Pulmonary artery endothelial cell (primary cell): Measurements from ENCODE around the gene ERC1. TPM values are rescaled to one million over a fixed set of nuclear protein-coding genes. Genes with fewer than 3 reads are reported as not detected.

Experiments used
- DNase-seq: peaks from one replicate; pipeline ENCODE4 v3.0.0-alpha.2; 2011; ENCODE audit warnings: low read depth, low spot score
- total RNA-seq: library from RNA; depleted of rRNA; stranded (reverse); fragments of >200 nt; gene quantifications from 2 replicates; pipeline ENCODE4 v1.2.3, GENCODE V29; 2014

The ERC1 gene
- total RNA-seq, 1 donor from 2014 or later, result 24.1 TPM

DNA sequence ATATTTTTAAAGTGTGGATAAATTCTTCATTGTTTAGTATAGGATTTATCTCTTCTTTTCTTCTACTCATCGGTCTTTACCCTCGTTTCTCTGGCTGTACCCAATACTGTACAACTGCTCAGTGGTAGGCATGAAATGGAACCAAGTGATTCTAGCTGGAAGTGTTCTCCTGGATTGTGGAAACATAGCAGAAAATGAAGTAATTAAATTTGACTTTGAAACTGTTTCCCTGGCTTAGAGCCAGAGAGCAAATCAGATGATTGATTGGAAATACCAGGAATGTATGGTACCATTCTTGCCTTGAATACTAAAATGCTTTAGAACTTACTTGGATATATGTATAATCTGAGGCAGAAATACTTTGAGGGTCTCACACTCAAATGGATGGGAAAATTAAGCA, 292.3 kb downstream of the ERC1 start:
- DNase-seq, result no peak

GRCh38 chr12:1284611-1285010, 293.6 kb downstream of the ERC1 start:
- DNase-seq, result no peak

GRCh38 chr12:1287446-1287975, 296.5 kb downstream of the ERC1 start:
- DNase-seq, result no peak

- no peak for DNase-seq
Observed at GRCh38 chr12:1288333-1288732, 297.3 kb downstream of the ERC1 start.

- DNase-seq, result peak; percentile 68
Observed at GRCh38 chr12:1289371-1290155, 298.5 kb downstream of the ERC1 start.

GRCh38 chr12:1290716-1291115, 299.7 kb downstream of the ERC1 start:
- DNase-seq, result no peak

- no peak for DNase-seq
Observed at GRCh38 chr12:1291601-1292332, 300.7 kb downstream of the ERC1 start.

GRCh38 chr12:1293901-1294300, 302.9 kb downstream of the ERC1 start:
- DNase-seq, result no peak

- DNase-seq, result no peak
Observed at GRCh38 chr12:1297206-1297605, 306.2 kb downstream of the ERC1 start.

- DNase-seq, result no peak
Observed at GRCh38 chr12:1297639-1298175, 306.7 kb downstream of the ERC1 start.

DNA sequence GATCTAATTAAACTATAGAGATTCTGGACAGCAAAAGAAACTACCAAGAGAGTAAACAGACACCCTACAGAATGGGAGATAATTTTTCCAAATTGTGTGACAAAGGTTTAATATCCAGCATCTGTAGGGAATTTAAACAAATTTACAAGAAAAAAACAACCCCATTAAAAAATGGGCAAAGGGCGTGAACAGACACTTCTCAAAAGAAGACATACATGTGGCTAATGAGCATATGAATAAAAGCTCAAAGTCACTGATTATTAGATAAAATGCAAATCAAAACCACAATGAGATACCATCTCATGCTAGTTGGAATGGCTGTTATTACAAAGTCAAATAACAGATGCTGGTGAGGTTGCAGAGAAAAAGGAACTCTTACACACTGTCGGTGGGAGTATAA, 309.4 kb downstream of the ERC1 start:
- DNase-seq, result no peak

- DNase-seq, result no peak
Observed at GRCh38 chr12:1302201-1302870, 311.3 kb downstream of the ERC1 start.

DNA sequence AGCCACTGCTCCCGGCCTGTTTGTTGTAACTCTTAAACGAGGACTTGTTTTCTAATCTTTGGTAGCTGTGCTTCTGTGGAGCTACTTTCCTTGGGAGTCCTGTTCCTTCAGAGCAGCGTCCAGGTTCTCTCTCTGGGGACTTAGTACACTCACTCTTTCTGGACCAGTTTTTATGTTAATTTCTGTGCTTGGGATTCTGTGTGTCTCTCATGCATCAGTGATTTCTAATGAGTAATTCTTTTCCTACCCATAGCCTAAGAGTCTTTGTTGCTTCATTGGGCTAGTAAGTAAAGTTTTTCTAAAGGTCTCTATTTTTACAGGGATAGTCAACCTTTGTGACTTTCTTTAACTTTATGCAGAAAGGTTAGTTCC, 314.0 kb downstream of the ERC1 start:
- no peak for DNase-seq

DNA sequence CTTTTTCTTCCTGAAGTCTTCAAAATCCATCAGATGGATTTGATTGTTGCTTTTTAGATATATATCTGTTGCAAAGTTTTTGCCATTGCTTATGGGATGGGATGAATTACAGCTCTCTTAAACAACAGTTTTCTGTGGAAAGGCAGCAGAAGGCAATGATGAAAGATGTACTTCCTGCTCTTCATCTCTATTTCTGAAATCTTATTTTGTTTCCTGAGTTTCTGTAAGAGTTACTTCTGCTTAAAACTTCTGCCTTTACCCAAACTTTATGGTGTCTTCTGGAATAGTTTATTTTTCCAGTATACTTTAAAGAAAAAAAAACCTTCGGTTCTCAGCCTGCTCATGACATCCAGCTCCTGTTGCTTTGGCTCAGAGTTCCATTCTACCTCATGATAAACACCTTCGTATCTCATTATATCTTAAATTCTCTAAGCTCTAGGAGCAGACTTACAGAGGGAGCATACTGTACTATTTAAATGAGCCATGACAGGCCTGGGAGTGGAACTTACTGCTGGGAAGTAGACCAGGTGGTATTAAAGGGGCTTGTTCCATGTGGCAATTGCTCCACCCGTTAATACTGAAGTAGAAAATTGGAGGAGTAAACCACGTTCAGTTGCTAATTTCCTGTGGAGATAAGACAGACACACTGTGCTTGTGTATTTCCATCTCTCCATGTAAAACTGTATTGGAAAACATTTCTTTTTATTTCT, 314.9 kb downstream of the ERC1 start:
- no peak for DNase-seq

DNA sequence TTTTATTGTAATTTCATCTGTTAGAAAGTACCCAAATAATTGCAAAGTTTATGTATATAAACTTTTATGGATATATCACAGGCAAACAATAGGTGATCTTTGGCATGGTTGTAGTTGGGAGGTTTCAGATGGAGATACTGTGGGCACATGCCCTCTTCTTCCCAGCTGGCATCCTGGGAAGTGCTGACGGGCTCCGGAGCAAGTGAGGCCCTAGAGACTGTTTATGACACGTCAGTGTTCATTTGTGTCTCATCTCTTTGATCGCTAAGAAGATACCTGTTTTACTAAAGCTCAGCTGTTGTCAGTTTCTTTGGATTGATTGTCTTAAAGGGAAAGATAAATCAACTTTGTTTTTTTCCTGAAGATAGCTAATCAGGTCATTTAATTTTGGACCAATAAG, 315.8 kb downstream of the ERC1 start:
- no peak for DNase-seq

DNA sequence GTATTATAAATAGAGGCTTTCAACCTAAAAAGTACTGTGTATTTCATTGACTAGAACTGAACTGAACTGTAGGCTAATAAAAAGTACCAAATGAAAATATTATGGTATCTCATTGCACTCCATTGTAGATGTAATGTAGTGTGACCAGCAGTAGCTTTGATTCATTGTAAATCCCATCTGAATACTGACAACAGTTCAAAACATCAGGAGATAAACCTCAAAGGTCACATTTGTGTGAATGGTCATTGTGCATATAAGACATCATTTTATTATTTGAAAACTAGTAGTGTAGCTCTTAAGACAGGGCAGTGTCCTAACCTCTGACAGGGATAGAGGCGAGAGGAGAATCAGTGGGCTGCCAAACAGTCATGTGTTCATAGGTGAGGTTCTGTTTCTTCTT, 316.8 kb downstream of the ERC1 start:
- DNase-seq, result no peak

DNA sequence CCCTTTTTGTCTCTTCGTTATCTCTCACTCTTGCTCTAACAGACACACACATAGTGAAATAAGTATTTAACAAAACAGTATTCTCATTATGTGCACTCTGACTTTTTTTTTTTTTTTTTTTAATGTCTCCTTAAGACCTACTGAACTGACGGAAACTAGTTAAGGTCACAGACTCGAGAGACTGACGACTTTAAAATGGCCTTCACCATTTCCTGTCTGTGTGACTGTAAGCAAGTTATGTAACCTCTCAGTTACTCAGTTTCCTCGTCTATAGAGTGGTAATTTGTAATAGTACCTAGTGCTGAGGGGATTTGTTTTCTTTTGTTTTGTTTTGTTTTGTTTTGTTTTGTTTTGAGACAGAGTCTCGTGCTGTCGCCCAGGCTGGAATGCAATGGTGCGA, 318.6 kb downstream of the ERC1 start:
- DNase-seq, result no peak

DNA sequence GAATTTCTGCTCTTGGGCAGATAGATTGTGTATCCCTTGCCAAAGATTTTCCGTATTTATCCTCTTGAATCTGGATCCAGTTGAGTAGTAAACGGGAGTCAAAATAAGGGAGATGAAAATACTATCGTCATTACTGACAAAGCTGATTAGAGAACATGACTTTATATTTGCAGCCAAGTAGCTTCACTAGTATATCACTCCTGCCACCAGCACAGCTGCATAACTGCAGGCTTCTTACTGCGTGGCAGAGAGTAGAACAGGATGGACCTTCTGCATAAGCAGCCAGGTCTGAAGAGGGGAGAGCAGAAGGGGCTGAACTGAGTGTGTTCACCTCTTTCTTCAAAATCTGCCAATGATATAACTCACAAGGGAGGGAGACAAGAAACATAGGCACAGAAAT, 319.6 kb downstream of the ERC1 start:
- no peak for DNase-seq

DNA sequence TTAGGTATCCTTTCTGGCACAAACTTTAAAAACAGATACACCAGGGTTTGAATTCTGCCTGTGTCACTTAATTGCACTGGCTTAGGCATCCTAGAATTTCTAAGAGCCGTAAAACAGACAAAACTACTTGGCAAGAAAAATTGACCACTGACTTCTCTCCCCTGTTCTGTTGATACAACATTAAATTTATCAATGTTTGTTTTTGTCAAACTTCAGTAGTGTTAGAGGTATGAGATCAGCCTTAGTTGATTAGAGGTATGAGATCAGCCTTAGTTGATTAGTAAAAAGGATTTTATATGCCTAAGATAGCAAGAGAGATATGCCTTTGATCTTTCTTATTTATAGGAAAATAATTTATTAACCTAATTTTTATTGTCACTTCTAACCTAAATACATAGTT, 320.1 kb downstream of the ERC1 start:
- DNase-seq, result no peak

- DNase-seq, result no peak
Observed at GRCh38 chr12:1313906-1314305, 322.9 kb downstream of the ERC1 start.

DNA sequence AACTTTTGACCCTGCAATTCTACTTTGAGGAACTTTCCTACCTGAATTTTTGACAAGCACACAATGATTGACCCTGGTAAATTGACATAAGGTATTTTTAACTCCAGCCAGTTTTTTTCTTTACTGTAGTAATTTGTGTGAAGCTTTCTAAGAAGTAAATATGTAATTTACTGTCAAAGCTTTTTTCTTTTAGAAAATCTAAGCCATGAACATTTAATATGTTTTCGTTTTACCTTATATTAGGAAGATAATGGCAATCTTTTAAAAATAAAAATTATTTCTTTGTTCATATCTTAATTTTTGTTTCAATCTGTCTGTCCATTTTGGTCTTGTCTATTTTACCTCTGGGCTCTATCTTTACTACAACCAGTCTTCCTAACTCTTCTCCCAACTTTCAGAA, 323.5 kb downstream of the ERC1 start:
- no peak for DNase-seq
